SK-N-DZ (cell line): Measurements from ENCODE around the gene BRIP1.
"Not testable (repeated sequence)": the region's sequence is repeated elsewhere in the genome, so short reads cannot be mapped to it uniquely, and the experiment has no call there.

Experiments
- DNase-seq: peaks from one replicate; pipeline ENCODE4 v3.0.0-alpha.2; 2015; ENCODE audit warnings: low spot score

The BRIP1 gene

DNA sequence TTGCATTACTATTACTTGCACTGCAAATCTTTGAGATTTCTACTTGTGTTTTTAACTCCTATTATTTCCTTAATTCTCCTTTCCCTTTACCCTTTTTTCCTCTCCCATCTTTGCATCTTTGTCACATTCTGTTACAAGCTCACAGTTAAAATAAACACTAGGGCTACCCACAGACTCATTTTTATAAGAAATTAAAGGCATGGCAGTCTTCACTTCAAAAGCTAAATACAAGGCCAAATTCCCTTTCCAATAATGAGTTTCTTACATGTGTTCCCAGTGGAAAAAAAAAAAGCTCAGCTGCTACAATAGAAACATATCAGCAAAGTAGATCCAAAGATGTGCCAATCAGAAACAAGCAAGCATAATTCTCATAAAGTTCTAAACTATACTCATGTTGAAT is 3.7 kb upstream of the BRIP1 start:
- no peak for DNase-seq

DNA sequence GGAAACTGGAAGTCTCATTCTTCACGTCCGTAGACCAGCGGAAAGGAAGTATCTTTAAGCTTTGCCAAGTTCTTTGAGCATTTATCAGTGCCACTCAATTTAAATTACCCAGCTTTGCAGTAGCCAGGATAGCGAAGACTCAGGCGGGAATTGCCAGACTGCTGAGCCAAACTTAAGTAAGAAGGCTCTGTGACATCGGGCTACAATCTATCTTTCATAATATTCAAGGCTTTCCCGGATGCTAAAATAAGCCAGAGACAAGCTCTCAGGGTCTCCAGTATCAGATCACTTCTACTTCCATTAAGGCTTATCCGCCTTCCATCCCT is 436 bp upstream of the BRIP1 start:
- DNase-seq: no peak

DNA sequence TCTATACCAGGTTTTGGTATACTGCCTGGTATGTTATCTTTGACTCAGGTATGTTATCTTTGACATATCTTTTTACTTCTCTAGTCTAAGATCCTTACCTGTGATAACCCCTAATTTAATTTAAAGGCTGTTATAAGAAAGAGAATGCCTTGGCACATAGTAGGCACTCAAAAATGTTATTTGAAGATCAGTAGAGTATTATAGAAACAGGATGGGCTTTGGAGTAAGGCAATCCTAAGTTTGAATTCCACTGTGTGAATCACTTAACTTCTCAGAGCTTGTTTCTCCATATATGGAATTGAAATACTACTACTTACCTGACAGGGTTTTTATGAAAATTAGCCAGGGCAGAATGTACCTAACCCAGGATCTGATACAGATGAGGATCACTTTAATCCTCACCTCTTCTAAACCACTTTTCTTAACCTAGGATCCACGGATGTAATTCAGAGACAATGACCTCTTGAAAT is 1.2 kb downstream of the BRIP1 start:
- DNase-seq: peak; percentile 9

DNA sequence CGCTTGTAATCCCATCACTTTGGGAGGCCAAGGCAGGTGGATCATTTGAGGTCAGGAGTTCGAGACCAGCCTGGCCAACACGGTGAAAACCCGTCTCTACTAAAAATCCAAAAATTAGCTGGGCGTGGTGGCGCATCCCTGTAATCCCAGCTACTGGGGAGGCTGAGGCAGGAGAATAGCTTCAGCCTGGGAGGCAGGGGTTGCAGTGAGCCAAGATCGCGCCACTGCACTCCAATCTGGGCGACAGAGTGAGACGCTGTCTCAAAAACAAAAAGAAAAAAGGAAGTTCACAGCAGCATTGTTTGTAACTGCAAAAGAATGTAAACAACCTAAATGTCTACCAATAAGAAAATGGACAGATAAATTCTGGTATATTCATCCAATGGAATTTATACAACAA is 2.9 kb downstream of the BRIP1 start:
- DNase-seq: not testable (repeated sequence)

DNA sequence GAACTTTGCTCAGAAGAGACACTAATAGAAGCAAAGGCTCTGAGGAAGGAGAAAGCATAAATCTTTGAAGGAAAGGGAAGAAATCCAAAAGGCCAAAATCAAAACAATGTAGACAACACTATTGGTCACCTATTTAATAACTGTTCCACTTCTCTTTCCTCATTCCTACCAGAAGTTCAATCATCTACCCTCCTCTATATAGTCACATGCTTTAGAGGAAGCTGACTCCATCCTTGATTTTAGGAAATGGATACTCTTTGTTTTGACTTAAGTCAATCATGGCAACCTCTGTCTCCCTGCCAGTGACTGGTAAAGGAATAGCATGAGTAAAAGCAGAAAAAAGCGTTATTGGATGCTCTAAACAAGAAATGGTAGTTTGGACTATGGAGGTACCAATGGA is 7.3 kb downstream of the BRIP1 start:
- DNase-seq: no peak

DNA sequence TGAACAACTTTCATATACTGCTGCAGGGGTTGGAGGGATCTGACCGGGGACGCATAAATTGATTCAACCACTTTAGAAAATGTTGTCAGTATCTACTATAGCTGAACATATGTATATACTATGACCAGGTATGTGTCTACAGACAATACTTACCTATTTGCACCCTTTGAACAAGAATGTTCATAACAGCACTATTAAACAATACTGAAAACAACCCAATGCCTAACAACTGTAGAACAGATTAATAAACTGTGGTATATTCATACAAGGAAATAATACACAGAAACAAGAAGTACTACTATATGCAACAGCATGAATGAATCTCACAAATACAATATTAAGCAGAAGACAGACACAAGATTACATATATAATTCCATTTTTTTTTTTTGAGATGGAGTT is 10.5 kb downstream of the BRIP1 start:
- no peak for DNase-seq

DNA sequence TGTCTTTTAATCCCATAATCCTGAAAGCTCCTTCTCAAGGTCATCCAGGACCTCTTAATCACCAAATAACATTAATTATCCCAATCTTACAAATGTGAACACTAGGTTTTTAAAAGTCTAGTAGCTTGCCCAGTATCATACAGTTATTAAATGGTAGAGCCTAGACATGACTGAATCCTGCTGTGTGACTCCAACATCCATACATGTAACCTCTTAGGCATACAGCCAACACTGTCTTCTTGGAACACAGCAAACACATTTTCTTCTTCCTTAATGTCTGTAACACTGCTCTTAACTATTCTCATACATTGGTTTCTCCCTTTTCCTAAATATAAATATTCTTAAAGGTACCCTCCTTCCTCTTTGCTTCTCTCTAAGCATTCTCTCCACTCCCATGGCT is 13.7 kb downstream of the BRIP1 start:
- no peak for DNase-seq

DNA sequence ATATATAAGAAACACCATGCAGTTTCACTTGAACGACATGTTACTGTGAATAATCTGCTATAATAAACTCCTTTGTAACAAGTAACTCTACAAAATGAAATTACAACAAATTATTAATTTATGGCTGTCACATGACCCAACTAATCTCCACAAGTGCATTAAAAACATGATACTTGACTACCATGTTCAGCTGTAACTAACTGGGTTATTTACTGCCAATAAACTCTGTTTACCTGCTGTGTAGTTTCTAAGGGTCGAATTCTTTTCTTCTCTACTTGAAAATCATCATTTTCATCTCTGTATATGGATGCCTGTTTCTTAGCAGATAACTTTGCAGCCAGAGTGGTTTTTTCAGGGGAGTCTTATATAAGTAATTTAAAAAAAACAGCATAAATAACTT is 14.4 kb downstream of the BRIP1 start:
- no peak for DNase-seq

DNA sequence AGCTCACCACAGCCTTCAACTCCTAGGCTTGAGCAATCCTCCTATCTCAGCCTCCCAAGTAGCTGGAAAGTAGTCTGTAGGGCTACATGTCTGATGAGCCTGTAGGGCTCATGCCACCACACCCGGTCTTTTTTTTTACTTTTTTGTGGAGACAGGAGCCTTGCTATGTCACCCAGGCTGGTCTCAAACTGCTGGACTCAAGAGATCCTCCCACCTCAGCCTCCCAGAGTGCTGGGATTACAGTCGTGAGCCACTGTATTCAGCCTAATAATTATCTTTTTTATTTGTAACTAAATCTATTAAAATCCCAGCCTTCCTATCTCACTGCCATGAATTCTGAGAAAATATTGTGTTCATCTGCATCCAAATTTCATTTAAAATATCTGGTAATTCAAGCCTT is 15.1 kb downstream of the BRIP1 start:
- no peak for DNase-seq

DNA sequence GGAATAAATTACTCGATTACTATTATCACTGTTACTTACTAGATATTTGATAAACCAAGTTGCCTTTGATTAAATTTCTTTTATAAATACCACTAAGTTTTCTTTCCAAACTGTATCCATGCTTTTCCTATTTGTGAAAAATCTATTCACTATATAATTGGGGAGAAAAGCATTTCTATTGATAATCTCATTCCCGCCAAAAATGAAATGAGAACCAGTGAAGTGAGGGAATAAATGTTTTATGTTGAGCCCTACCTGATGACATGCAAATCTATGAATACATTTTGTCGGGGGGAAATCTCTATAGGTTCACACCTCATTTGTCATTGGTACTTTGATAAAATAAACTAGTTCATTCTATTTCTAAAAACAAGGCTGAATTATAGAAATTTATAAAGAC is 15.7 kb downstream of the BRIP1 start:
- DNase-seq: no peak

DNA sequence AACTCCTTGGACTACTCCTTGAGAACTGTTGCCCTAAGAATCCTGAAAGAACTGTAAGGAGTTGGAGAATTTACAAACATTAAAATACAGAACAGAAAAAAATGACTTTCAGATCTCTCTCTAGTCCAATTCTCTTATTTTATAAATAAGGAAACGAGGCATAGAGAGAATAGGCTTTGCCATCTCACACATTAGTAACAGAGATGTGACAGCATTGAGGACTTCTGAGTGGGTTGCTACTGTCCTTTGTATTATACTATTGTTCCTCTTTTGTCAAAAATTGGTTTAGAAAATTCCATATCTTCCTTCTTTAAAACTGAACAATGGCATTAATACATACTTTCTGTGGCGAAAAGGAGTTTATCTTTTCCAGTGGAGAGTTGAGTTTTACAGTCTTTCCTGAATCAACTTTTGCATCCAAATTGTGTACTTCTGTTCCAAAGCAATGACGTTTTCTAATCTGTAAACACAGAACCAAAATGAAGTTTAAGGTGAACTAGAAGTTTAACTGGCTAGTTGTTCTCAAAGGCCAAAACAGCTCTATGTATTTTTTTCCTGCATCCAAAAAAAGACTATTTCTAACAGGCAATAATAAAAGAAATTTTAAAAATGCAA is 16.5 kb downstream of the BRIP1 start:
- no peak for DNase-seq

DNA sequence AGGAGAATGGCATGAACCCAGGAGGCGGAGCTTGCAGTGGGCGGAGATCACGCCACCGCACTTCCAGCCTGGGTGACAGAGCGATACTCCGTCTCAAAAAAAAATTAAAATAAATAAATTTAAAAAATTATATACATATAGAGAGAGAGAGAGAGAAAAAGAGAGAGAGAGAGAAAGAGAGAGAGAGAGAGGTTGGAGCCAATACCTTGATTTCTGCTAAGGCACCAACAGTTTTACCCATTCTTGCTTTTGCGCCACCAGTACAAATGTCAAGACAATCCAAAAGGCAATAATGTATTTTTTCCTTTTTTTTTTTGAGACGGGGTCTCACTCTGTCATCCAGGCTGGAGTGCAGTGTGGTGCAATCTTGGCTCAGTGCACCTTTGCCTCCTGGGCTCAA is 17.2 kb downstream of the BRIP1 start:
- no peak for DNase-seq

DNA sequence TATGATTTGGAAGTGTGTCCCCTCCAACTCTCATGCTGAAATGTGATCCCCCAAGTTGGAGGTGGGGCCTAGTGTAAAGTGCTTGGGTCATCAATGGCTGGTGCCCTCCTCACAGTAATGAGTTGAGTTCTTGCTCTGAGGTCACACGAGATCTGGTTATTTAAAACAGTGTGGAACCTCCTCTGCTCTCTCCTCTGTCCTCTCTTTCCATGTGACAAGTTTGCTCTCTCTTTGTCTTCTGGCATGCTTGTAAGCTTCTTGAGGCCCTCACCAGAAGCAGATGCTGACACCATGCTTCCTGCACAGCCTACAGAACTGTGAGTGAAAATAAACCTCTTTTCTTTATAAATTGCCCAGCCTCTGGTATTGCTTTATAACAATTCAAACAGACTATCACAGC is 19.9 kb downstream of the BRIP1 start:
- no peak for DNase-seq

DNA sequence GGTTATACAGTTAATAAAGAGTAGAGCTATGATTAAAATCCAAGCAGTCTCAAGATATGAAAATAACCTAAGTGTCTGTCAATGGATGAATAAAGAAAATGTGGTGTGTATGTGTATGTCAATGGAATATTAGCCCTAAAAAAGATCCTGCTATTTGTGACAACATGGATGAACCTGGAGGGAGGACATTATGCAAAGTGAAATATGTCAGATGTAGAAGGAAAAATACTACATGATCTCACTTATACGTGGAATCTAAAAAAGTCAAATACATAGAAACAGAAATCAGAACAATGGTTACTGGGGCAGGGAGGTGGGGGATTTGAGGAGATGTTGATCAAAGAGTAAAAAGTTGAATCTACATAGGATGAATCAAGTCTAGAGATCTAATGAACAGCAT is 20.4 kb downstream of the BRIP1 start:
- DNase-seq: no peak

DNA sequence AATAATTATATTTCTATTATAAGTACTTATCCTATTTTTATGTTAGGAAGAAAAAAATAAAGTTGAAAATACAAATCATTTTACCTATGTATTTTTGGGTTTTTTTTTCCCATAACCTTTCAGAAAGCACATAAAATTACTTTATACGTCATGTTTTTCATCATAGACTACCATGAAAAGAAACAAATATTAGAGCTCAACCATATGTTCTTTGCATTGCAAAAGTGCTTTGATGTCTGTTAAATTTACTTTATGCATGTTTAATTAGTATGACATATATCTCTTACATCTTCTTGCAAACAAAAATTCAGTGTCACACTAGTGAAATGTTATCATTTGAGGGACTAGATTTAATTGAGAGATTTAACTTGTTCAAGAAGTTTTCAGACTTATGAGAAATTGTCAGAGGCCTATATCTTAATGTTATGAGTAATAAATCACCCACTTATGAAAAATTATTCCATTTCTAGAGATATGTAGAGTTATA is 24.0 kb downstream of the BRIP1 start:
- DNase-seq: no peak

DNA sequence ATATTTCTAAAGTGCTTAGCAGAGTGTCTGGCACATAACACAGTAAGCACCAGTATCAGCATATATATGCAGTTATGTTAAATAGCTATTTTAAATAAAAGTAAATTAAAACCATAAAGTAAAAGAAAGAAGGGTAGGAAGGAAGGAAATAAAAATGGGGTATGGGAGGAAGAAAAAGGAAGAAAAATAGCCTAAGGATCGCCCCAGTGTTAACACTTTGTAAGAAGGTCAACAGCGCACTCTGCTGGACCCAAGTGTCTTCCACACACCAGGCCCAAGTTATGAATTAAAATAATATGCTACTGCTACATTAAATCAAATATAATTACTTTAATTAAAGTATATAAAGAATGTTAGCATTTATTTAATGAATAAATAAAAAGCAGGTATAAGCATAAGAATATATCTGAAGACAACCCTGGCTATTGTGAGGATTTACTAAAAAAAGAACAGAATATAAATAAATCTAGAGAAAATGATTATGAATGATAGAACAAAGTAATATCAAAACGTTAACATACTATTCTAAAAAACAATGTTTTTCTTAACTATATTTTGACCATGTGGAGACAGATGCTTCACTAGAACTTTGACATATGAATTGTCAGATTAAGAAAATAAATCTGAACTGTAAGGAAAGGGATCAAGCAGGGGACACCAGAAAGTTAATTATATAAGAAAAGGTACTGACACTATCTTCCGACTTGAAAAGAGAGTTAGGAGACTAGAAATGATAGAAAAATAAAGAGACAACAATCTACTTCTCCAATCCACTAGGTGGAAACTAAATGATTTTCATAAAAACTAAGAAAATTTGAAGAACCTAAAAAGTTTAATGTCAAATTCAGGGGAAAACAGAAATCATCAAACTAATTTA is 25.9 kb downstream of the BRIP1 start:
- DNase-seq: peak; percentile 61

DNA sequence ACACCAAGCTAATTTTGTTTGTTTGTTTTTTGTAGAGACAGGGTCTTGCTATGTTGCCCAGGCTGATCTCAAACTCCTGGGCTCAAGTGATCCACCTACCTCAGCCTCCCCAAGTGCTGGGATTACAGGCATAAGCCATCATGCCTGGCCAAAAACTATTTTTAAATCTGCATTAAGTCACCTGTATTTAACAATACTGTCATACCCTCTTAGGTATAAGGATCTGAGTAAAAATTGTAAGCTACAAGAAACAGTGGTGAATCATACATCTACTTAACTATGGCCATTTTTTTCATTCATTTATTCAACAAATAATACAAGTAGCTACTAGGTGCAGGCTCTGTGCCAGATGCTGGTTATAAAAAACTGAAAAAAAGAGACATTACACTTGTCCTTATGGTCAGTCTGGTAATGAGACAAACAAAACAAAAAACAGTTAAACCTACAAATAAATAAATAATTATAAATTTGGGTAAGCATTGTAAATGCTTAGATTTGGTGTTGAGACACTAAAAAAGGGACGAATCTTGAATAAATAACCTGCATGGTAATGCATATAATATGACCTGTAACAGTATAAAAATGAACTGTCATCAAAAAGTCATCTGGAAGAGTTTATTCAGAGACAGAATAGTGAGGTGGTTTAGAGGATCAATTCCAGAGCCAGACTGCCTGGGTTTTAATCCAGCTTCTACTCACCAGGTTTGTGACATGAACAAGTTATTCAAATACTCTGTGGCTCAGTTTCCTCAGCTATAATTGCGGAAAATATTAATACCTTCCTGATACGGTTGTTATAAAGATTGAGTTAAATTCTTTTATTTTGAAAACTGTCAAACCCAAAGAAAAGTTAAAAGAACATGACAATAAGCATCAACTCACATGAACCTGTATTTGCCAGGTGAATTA is 26.8 kb downstream of the BRIP1 start:
- no peak for DNase-seq

DNA sequence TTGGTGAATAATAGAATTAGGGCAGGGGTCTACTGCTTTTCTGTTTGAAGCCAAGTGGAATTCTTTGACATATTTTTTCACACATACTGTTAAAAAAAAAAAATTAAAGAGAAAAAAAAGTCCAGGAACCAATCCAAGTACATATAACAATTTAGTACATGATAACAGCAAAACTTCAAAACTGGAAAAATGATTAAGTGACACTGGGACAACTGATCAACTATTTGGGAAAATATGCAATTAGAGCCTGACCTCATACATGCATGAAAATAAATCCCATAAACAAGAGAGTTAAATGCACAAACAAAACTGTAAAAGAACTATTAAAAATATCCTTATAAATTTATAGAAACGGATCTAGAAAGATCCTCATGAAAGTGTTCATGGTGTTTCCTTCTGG is 27.7 kb downstream of the BRIP1 start:
- DNase-seq: no peak

DNA sequence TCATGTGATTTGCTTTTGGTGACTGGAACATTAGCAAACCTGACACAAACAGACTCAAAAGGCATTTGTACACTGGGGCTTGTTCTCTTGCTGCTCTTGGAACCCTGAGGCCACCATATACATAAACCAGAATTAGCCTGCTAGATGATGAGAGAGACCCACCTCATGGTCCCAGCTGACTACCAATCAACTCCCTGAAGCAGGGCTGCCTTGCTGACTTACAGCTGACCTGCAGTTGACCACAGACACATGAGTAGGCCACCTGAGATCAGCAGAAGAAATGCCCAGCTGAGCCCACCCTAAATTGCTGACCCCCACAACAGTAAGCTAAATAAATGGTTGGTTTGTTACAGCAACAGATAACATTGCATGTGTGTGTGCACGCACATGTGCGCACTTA is 28.7 kb downstream of the BRIP1 start:
- no peak for DNase-seq

DNA sequence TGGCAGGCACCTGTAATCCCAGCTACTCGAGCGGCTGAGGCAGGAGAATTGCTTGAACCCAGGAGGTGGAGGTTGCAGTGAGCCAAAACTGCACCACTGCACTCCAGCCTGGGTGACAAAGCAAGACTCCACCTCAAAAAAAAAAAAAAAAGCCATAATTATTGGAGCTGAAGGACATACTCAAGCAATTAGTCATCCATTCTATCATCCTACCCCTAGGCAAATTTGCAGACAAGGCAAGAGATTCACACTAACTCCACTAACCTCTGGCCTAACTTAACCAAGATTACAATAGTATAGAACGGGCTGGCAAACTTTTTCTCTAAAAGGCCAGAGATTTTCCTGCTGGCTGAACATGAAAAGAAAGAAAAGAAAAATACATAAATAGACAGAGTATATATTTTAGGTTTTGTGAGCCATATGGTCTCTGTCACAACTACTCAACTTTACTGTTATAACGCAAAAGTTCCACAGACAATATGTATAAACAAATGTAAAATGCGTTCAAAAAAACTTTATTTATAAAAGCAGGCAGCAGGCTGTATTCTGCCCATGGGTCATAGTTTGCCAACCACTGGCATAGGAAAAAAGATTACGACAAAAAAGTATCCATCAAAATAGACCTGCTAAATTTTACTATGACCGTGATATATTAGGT is 29.7 kb downstream of the BRIP1 start:
- no peak for DNase-seq

DNA sequence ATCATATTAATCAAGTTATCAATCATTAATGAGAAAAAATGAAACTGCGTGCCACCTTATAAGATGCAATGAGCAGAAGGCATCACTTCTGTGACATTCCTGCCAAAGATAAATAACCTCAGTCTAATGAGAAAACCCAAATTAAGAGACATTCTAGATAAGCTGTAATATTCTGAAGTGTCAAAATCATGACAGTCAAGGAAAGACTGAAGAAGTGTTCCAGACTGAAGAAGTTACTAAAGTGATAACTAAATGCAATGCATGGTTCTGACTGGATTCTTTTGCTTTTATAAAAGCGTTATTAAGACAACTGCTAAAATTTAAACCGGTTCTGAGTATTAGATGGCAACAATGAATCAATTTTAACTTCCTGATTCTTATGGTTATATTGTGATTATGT is 30.9 kb downstream of the BRIP1 start:
- DNase-seq: no peak

DNA sequence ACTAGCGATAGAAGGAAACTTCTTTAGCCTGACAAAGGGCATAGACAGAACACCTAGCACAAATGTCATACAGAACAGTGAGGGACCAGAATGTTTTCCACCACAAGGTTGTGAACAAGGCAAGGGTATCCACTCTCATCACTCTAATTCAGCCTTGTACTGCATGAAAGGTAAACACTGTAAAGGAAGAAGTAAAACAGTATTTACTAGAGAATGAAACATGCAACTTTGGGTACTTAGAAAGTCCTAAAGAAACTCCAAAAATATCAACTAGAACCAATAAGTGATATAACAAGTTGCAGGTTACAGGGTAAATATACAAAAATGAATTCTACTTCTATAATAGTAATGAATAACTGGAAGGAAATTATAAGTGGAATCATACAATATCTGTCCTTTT is 32.2 kb downstream of the BRIP1 start:
- no peak for DNase-seq
